Measurements from ENCODE around the gene CTDP1. TPM values are rescaled to one million over a fixed set of nuclear protein-coding genes. Genes with fewer than 3 reads are reported as not detected.
A peak's percentile ranks its signal among the peaks of the same experiment; 100 is the strongest.

Gene CTDP1
- total RNA-seq, 1 donor = 20.7 TPM

DNA sequence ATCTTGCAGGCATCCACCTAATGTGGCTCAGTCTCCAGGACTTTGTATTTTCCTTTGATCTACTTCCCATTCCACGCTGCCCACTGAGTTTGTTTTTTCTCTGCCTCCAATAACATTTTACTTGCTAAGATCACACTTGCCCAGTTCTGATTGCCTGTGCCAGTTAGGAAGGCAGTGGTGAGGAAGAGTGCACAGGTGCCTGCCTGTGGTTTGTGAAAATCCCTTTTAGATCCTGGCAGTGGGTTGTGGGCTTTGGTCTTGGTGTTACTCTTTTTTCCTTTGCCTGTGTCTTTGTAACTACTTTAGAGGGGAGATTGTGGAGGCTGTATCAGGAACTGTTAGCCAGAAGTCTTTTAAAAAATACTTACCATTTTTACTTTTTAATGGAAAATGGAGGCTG, 81.3 kb downstream of the CTDP1 start:
- H3K4me3 ChIP-seq (ENCODE audit: low read depth, low read length) = no peak overlapping the region
- DNase-seq (ENCODE audit: low read depth) = no peak
- TF ChIP-seq, protein P1, sequence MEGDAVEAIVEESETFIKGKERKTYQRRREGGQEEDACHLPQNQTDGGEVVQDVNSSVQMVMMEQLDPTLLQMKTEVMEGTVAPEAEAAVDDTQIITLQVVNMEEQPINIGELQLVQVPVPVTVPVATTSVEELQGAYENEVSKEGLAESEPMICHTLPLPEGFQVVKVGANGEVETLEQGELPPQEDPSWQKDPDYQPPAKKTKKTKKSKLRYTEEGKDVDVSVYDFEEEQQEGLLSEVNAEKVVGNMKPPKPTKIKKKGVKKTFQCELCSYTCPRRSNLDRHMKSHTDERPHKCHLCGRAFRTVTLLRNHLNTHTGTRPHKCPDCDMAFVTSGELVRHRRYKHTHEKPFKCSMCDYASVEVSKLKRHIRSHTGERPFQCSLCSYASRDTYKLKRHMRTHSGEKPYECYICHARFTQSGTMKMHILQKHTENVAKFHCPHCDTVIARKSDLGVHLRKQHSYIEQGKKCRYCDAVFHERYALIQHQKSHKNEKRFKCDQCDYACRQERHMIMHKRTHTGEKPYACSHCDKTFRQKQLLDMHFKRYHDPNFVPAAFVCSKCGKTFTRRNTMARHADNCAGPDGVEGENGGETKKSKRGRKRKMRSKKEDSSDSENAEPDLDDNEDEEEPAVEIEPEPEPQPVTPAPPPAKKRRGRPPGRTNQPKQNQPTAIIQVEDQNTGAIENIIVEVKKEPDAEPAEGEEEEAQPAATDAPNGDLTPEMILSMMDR (IDR thresholded peaks at IDR 0.05; ENCODE audit: insufficient read depth, low read depth, low read length) = no peak

DNA sequence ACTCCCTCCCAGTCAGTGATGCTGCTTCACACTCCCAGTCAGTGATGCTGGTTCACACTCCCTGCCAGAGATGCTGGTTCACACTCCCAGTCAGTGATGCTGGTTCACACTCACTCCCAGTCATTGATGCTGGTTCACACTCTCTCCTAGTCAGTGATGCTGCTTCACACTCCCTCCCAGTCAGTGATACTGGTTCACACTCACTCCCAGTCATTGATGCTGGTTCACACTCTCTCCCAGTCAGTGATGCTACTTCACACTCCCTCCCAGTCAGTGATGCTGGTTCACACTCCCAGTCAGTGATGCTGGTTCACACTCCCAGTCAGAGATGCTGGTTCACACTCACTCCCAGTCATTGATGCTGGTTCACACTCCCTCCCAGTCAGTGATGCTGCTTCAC, 83.8 kb downstream of the CTDP1 start:
- H3K4me3 ChIP-seq (ENCODE audit: low read depth, low read length) = no peak overlapping the region
- DNase-seq (ENCODE audit: low read depth) = no peak
- TF ChIP-seq, protein P1 (IDR thresholded peaks at IDR 0.05; ENCODE audit: insufficient read depth, low read depth, low read length) = no peak

DNA sequence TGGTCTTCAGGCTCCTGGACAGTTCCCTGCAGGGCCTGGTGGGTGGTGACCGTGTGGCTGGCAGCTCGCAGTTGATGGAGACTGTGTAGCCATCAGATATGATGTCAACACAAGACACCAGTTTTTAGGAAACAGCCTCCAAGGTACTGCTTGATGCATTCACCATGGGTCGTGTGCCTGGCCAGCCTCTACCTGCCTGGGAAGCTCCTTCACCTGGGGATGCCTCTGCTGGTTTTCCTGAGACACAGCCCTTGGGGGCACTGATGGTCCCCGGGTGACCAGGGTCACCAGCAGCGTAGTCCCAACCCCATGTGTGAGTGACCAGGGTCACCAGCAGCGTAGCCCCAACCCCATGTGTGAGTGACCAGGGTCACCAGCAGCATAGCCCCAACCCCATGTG, 84.5 kb downstream of the CTDP1 start:
- DNase-seq (ENCODE audit: low read depth) = no peak
- H3K4me3 ChIP-seq (ENCODE audit: low read depth, low read length) = no peak overlapping the region
- TF ChIP-seq, protein P1 (IDR thresholded peaks at IDR 0.05; ENCODE audit: insufficient read depth, low read depth, low read length) = no peak

- TF ChIP-seq, protein P1 (IDR thresholded peaks at IDR 0.05; ENCODE audit: insufficient read depth, low read depth, low read length) = no peak
- no peak overlapping the region for H3K4me3 ChIP-seq (ENCODE audit: low read depth, low read length)
- peak; percentile 49 for DNase-seq (ENCODE audit: low read depth)
These were observed 86.1 kb downstream of the CTDP1 start for GRCh38 chr18:79765491-79766245.

GRCh38 chr18:79766308-79766707, 86.7 kb downstream of the CTDP1 start:
- TF ChIP-seq, protein P1 (IDR thresholded peaks at IDR 0.05; ENCODE audit: insufficient read depth, low read depth, low read length) = no peak
- H3K4me3 ChIP-seq (ENCODE audit: low read depth, low read length) = no peak overlapping the region
- no peak for DNase-seq (ENCODE audit: low read depth)

GRCh38 chr18:79768745-79769144, 89.1 kb downstream of the CTDP1 start:
- no peak overlapping the region for H3K4me3 ChIP-seq (ENCODE audit: low read depth, low read length)
- DNase-seq (ENCODE audit: low read depth) = no peak
- TF ChIP-seq, protein P1 (IDR thresholded peaks at IDR 0.05; ENCODE audit: insufficient read depth, low read depth, low read length) = no peak

Data from fibroblast of villous mesenchyme (primary cell).